Keratinocyte (primary cell): Measurements from ENCODE around the gene LTBP3. TPM values are rescaled to one million over a fixed set of nuclear protein-coding genes. Genes with fewer than 3 reads are reported as not detected.

Experiments used
- DNase-seq: peaks from one replicate; pipeline ENCODE4 v3.0.0-alpha.2; 2011; ENCODE audit warnings: low read depth, missing footprints, low spot score
- FAIRE-seq: peaks from 2 replicates; lab custom pipeline; 2011; peaks lifted over from hg19 to GRCh38; lab: Jason Lieb, UNC
- H2AFZ ChIP-seq: 2 replicates; pipeline ENCODE4 v1.6.0; 2012; ENCODE audit warnings: low read length, control low read depth, inconsistent platforms; ENCODE audit not compliant: control insufficient read depth
- H3K27ac ChIP-seq: 2 replicates; pipeline ENCODE4 v1.5.1; 2011; ENCODE audit warnings: low read length; ENCODE audit not compliant: control insufficient read depth, insufficient read depth
- H3K27me3 ChIP-seq: 3 replicates; pipeline ENCODE4 v1.6.0; 2011; ENCODE audit warnings: low read length; ENCODE audit not compliant: control insufficient read depth, insufficient read depth; ENCODE audit errors: extremely low read depth
- H3K36me3 ChIP-seq, 2 experiments: 2 replicates in 1 of 2; 3 replicates in 1 of 2; pipeline ENCODE4 v1.5.1; 2011; ENCODE audit warnings: low read length in 2 of 2, mild to moderate bottlenecking in 1 of 2; ENCODE audit not compliant: control insufficient read depth in 2 of 2, insufficient read depth in 2 of 2; ENCODE audit errors: extremely low read depth in 1 of 2
- H3K4me1 ChIP-seq: 3 replicates; pipeline ENCODE4 v1.5.1; 2011; ENCODE audit warnings: low read length; ENCODE audit not compliant: control insufficient read depth, insufficient read depth; ENCODE audit errors: extremely low read depth
- H3K4me2 ChIP-seq: 3 replicates; pipeline ENCODE4 v1.6.0; 2011; ENCODE audit warnings: low read depth, low read length; ENCODE audit not compliant: control insufficient read depth, insufficient read depth; ENCODE audit errors: extremely low read depth
- H3K4me3 ChIP-seq, 3 experiments: fragments of 200-600 bp in 1 of 3; sonication (generic) in 1 of 3; 2 replicates in 2 of 3; 3 replicates in 1 of 3; pipeline ENCODE4 v1.5.1; 2011 to 2016; ENCODE audit warnings: low read length in 3 of 3, mild to moderate bottlenecking in 3 of 3, control low read depth in 2 of 3, inconsistent platforms in 1 of 3, low read depth in 1 of 3, mixed read lengths in 1 of 3, mixed run types in 1 of 3, moderate library complexity in 1 of 3; ENCODE audit not compliant: control insufficient read depth in 2 of 3, insufficient read depth in 2 of 3; ENCODE audit errors: extremely low read depth in 1 of 3
- H3K79me2 ChIP-seq: 2 replicates; pipeline ENCODE4 v1.6.0; 2012; ENCODE audit warnings: low read length; ENCODE audit not compliant: control insufficient read depth, insufficient read depth
- H3K9ac ChIP-seq: 3 replicates; pipeline ENCODE4 v1.6.0; 2011; ENCODE audit warnings: low read length; ENCODE audit not compliant: control insufficient read depth, insufficient read depth; ENCODE audit errors: extremely low read depth
- H3K9me1 ChIP-seq: 3 replicates; pipeline ENCODE4 v1.6.0; 2011; ENCODE audit warnings: low read length; ENCODE audit not compliant: control insufficient read depth, insufficient read depth; ENCODE audit errors: extremely low read depth
- H3K9me3 ChIP-seq: 2 replicates; pipeline ENCODE4 v1.5.1; 2012; ENCODE audit warnings: low read depth, low read length; ENCODE audit not compliant: control insufficient read depth
- H4K20me1 ChIP-seq: 3 replicates; pipeline ENCODE4 v1.6.0; 2011; ENCODE audit warnings: low read length; ENCODE audit not compliant: control insufficient read depth, insufficient read depth; ENCODE audit errors: extremely low read depth
- CTCF ChIP-seq, 3 experiments: IDR thresholded peaks in 1 of 3; conservative IDR thresholded peaks in 1 of 3; optimal IDR thresholded peaks in 1 of 3; 2 replicates in 2 of 3; 3 replicates in 1 of 3; pipeline versions ENCODE3 to v1.5.1; 2011; ENCODE audit warnings: low read length in 3 of 3, mild to moderate bottlenecking in 3 of 3, moderate library complexity in 2 of 3, control low read depth in 1 of 3, inconsistent platforms in 1 of 3; ENCODE audit not compliant: insufficient read depth in 2 of 3; ENCODE audit errors: extremely low read depth in 1 of 3
- EZH2 ChIP-seq: IDR thresholded peaks from one replicate; pipeline ENCODE4 v1.6.1; 2012; ENCODE audit warnings: inconsistent platforms, mild to moderate bottlenecking, low read length, moderate library complexity
- dilution Hi-C: fragments of 300-500 bp; cut with MboI; formaldehyde crosslinking; loops from one replicate; pipeline ENCODE4 v1.7.0; 2020; ENCODE audit warnings: low sequenced_read_pairs; ENCODE audit not compliant: extremely low pct_ligation_motif_present
- polyA plus RNA-seq, 5 experiments: library from polyadenylated mRNA; depleted of rRNA in 3 of 5; stranded (reverse) in 3 of 5; stranded (forward) in 1 of 5; unstranded in 1 of 5; fragments of >200 nt; gene quantifications; 1 replicate in 1 of 5; 2 replicates in 3 of 5; 3 replicates in 1 of 5; pipeline versions ENCODE4 v1.2.1 to v1.2.3, GENCODE V29; 2011 to 2012; ENCODE audit warnings: missing spikeins in 2 of 5, low read depth in 1 of 5, low replicate concordance in 1 of 5

The LTBP3 gene
- polyA plus RNA-seq, 1 donor (not counting 4 experiments of a cell fraction or from before 2014, with no cell fraction given), result 9.1 TPM

GRCh38 chr11:65578667-65579066 is 20.5 kb upstream of the LTBP3 start:
- dilution Hi-C loops, result no loop called here
- Histone ChIP-seq H3K27me3 (no peaks in the 10 kb centered on the region), H3K36me3 (peaks cover 8 to 11% of the 10 kb centered on the region in 2 experiments), H3K9me3 (no peaks in the 10 kb centered on the region), H2AFZ (no peak overlapping the region), H3K79me2 (peaks cover 2% of the 10 kb centered on the region), H3K4me3 (no peak overlapping the region), H3K4me1 (peaks cover 33% of the 10 kb centered on the region), H3K27ac (no peak overlapping the region), H4K20me1 (peaks cover 4% of the 10 kb centered on the region), H3K9ac (no peak overlapping the region), H3K9me1 (no peaks in the 10 kb centered on the region), H3K4me2 (no peak overlapping the region)
- FAIRE-seq (no peak), DNase-seq (no peak)
- TF ChIP-seq CTCF (optimal IDR thresholded peaks at IDR 0.05 in 1 of 3, IDR thresholded peaks at IDR 0.05 in 1 of 3, conservative IDR thresholded peaks at IDR 0.05 in 1 of 3; ENCODE audit: extremely low read depth in 1 of 3, insufficient read depth in 2 of 3, low read length in 3 of 3), result no peak
- TF ChIP-seq EZH2, result no peak

- H3K4me2 ChIP-seq, result no peak overlapping the region
- H4K20me1 ChIP-seq, result peaks cover 5% of the 10 kb centered on the region
- peak overlapping the region; percentile 70 for H3K27ac ChIP-seq
- peak overlapping the region; percentile 56 for H3K9ac ChIP-seq
- no peak overlapping the region for H2AFZ ChIP-seq
- H3K9me3 ChIP-seq, result no peaks in the 10 kb centered on the region
- no peak for TF ChIP-seq EZH2
- no peak for TF ChIP-seq CTCF (optimal IDR thresholded peaks at IDR 0.05 in 1 of 3, IDR thresholded peaks at IDR 0.05 in 1 of 3, conservative IDR thresholded peaks at IDR 0.05 in 1 of 3; ENCODE audit: extremely low read depth in 1 of 3, insufficient read depth in 2 of 3, low read length in 3 of 3)
- H3K9me1 ChIP-seq, result no peaks in the 10 kb centered on the region
- DNase-seq, result no peak
- H3K36me3 ChIP-seq, result peaks cover 8 to 10% of the 10 kb centered on the region in 2 experiments
- dilution Hi-C loops, result no loop called here
- H3K27me3 ChIP-seq, result no peaks in the 10 kb centered on the region
- peaks cover 38% of the 10 kb centered on the region for H3K4me1 ChIP-seq
- peaks cover 2% of the 10 kb centered on the region for H3K79me2 ChIP-seq
- FAIRE-seq, result no peak
- no peak overlapping the region for H3K4me3 ChIP-seq
These were observed 20.0 kb upstream of the LTBP3 start for GRCh38 chr11:65578134-65578533.
